NCI-H187 treated with DMSO at 0.1 percent for 48 hours (cell line): ENCODE measurements around the gene SLC2A13.
"Not testable (repeated sequence)": the region's sequence is repeated elsewhere in the genome, so short reads cannot be mapped to it uniquely, and the experiment has no call there.

ENCODE experiments used
- DNase-seq: peaks from one replicate; lab custom pipeline; 2025; lab: John Stamatoyannopoulos, UW

SLC2A13 gene

GRCh38 chr12:39755478-39755877, 350.4 kb downstream of the SLC2A13 start:
- DNase-seq, result no peak

DNA sequence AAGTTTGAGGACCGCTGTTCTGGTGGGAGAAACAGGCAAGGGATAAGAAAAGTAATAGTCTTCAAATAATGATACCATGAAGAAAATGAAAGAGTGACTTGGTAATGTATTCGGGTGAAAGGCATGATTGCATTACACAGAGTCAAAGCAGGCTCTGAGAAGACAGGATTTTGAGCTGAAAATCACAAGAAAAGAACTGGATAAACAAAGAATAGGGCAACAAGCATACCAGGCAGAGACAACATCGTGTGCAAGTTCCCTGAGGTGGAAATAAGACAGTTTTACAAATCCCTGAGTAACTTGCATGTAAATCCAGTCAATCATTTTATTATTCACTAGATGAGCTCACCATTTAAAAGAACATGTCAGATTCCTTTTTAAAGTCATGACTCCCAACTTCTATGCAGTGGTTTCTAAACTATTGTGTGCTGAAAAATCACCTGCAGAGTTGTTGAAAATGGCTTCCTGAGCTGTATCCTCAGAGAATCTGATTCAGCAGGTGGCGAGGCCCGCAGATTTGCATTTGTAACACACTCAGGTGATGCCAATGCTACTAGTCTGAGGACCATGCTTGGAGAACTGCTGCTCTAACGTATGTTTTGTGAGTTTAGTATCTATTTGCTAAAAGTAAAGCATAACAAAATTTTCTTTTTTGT, 353.3 kb downstream of the SLC2A13 start:
- no peak for DNase-seq

- DNase-seq, result not testable (repeated sequence)
Measured at GRCh38 chr12:39746151-39746550, 359.7 kb downstream of the SLC2A13 start.

GRCh38 chr12:39743655-39744054, 362.2 kb downstream of the SLC2A13 start:
- DNase-seq, result no peak

- DNase-seq, result no peak
Measured at GRCh38 chr12:39736406-39736805, 369.5 kb downstream of the SLC2A13 start.

- DNase-seq, result no peak
Measured at GRCh38 chr12:39723831-39724230, 382.1 kb downstream of the SLC2A13 start.

GRCh38 chr12:39722504-39722903, 383.4 kb downstream of the SLC2A13 start:
- no peak for DNase-seq

DNA sequence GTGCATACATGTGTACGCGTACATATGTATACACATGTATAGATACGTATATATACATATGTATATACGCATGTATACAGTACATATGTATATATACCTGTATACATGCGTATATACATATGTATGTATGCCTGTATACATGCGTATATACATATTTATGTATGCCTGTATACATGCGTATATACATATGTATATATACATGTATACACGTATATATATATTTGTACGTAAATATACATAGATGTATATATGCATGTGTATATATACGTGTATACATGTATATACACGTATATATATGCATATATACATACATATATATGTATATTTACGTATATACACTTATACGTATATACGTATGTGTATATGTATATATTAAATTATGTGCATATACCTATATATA, 392.3 kb downstream of the SLC2A13 start:
- DNase-seq, result no peak

GRCh38 chr12:39712334-39712733, 393.5 kb downstream of the SLC2A13 start:
- DNase-seq, result no peak
